Transverse colon (tissue), 4 donors: ENCODE data around the gene ZBTB7C.

ENCODE experiments used
- EP300 ChIP-seq: sonication (generic); formaldehyde crosslinking; IDR thresholded peaks from one replicate; pipeline ENCODE4 v1.6.1; 2017; ENCODE audit warnings: antibody characterized with exemption, low read depth
- POLR2A ChIP-seq: fragments of 450-650 bp; IDR thresholded peaks from one replicate; pipeline ENCODE4 v1.6.1; 2016; ENCODE audit warnings: antibody characterized with exemption, mild to moderate bottlenecking, moderate library complexity
- POLR2AphosphoS5 ChIP-seq, 3 donors: sonication (generic); formaldehyde crosslinking; IDR thresholded peaks; one replicate each; pipeline ENCODE4 v1.6.1; 2016; ENCODE audit warnings: antibody characterized with exemption in 3 of 3
- TF ChIP-seq, protein P1 (sequence below), 5 experiments: fragments of 200-600 bp in 3 of 5; fragments of 450-650 bp in 2 of 5; sonication (generic) in 3 of 5; IDR thresholded peaks; 1 replicate in 2 of 5; 2 replicates in 3 of 5; pipeline ENCODE4 v1.5.1; 2016 to 2017; ENCODE audit warnings: antibody characterized with exemption in 5 of 5, inconsistent platforms in 3 of 5, mild to moderate bottlenecking in 2 of 5, moderate library complexity in 1 of 5

DNA sequence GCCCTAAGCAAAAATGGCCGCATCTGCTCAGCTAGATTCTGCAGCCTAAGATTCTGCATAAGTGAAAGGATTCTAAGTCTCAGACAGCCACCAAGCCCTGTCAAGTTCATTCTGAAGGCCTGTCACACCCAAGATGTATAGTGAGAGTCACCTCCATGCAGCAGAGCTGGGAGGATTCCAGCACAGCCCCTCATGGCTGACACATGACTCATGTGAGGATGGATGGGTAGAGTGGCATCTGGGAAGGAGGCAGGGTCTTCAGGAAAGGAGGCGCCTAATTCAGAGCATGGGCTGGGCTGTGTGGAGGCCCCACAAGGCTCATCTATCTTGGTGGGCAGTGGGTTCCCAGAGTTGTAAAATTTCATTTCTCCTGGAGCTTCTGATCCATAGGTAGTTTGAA lies 41.5 kb upstream of the ZBTB7C start:
- TF ChIP-seq, protein P1, sequence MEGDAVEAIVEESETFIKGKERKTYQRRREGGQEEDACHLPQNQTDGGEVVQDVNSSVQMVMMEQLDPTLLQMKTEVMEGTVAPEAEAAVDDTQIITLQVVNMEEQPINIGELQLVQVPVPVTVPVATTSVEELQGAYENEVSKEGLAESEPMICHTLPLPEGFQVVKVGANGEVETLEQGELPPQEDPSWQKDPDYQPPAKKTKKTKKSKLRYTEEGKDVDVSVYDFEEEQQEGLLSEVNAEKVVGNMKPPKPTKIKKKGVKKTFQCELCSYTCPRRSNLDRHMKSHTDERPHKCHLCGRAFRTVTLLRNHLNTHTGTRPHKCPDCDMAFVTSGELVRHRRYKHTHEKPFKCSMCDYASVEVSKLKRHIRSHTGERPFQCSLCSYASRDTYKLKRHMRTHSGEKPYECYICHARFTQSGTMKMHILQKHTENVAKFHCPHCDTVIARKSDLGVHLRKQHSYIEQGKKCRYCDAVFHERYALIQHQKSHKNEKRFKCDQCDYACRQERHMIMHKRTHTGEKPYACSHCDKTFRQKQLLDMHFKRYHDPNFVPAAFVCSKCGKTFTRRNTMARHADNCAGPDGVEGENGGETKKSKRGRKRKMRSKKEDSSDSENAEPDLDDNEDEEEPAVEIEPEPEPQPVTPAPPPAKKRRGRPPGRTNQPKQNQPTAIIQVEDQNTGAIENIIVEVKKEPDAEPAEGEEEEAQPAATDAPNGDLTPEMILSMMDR (IDR thresholded peaks at IDR 0.05) = no peak
- TF ChIP-seq POLR2AphosphoS5 (IDR thresholded peaks at IDR 0.05) = no peak
- no peak for TF ChIP-seq EP300
- TF ChIP-seq POLR2A = no peak
